GM19468 (cell line): ENCODE measurements around the gene C5orf24.
"Not testable (repeated sequence)": the region's sequence is repeated elsewhere in the genome, so short reads cannot be mapped to it uniquely, and the experiment has no call there.

Experiments used
- ATAC-seq: cut with Tn5 transposase; IDR thresholded peaks from one replicate; pipeline ENCODE4 v1.9.1; 2021; ENCODE audit warnings: mild to moderate bottlenecking, moderate library complexity, moderate number of reproducible peaks; ENCODE audit not compliant: unreplicated experiment; ENCODE audit errors: extremely low read depth

C5orf24 gene

DNA sequence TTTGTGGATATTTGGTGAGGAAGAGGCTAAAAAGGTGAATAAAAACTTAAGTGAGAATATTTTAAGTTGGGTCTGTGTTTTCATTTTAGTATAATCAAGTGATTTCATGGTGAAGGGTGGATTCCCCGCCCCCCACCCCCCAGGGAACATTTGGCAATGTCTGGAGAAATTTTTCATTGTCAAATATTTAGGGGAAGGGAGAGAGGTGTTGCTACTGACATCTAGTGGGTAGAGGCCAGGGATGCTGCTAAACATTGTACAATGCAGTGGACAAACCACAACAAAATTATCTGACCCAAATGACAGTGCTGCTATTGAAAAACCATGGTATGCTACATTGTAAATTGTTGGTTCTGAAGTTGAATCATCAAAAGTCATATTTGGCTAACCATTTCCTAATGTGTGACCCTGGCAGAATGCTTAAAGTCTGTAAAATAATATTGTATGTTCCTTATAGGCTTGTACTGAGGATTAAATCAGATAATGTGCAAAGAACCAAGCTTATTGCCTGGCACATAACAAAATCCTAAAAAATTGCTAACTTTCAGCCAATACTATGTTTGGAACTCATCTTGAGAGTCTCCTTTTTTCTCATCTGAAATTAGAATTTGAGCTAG is 5.6 kb downstream of the C5orf24 start:
- no peak for ATAC-seq

DNA sequence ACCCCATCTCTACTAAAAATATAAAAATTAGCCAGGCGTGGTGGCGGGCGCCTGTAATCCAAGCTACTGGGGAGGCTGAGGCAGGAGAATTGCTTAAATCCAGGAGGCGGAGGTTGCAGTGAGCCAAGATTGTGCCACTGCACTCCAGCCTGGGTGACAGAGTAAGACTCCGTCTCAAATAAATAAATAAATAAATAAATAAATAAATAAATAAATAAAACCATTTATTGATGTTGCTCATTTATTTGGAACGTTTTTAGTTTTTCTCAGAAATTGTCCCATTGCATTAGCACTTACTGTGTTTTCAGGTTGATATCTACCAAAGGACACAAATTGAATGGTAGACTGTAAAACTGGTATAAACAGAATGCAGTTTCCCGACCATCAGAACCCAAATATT is 10.7 kb downstream of the C5orf24 start:
- ATAC-seq: not testable (repeated sequence)

DNA sequence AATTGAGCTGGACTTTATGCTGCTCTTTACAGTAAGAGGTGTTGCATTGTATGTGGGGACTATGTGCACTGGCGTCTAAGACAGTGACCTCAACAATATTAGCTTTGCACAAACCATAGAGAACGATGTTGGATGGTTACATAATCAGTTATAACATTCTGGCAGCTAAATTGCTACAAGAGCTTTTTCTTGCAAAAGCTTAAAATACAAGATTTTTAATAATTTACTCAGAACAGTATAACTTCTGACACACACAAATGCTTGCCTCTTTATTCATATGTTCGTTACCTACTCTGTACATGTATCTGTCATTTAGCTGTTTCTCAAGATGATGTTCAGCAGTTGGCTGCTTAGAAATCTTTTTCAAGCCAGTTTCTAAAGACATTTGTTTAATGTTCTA is 11.6 kb downstream of the C5orf24 start:
- ATAC-seq: no peak

DNA sequence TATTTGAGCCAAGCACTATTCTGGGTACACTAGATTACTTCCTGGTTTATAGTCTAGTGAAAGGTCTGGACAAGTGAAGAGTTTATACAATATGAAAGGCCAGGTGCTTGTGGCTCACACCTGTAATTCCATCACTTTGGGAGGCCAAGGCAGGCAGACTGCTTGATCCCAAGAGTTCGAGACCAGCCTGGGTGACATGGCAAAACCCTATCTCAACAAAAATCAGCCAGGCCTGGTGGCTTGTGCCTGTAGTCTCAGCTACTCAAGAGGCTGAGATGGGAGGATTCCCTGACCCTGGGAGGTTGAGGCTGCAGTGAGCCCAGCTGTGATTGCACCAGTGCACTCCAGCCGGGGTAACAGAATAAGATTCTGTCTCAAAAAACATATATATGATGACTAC is 18.9 kb downstream of the C5orf24 start:
- no peak for ATAC-seq

DNA sequence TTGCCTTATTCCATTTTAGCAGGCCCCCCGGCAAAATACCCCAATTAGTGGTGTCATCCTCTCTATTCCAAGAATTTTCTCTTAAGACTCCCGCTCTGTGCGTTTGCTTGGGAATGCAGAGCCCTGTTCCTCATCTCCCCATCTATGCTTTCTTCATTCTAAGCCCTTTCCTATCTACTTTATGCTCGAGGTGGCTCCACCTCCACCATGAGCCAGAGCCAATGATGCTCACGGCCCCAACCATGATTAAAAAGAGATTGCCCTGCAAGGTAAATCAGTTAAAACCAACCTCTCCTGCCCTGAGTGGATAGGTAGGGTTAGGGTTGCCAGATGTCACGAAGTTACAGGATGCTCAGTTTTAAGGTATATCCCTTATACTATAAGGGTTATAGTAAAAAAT is 27.7 kb downstream of the C5orf24 start:
- ATAC-seq: no peak

DNA sequence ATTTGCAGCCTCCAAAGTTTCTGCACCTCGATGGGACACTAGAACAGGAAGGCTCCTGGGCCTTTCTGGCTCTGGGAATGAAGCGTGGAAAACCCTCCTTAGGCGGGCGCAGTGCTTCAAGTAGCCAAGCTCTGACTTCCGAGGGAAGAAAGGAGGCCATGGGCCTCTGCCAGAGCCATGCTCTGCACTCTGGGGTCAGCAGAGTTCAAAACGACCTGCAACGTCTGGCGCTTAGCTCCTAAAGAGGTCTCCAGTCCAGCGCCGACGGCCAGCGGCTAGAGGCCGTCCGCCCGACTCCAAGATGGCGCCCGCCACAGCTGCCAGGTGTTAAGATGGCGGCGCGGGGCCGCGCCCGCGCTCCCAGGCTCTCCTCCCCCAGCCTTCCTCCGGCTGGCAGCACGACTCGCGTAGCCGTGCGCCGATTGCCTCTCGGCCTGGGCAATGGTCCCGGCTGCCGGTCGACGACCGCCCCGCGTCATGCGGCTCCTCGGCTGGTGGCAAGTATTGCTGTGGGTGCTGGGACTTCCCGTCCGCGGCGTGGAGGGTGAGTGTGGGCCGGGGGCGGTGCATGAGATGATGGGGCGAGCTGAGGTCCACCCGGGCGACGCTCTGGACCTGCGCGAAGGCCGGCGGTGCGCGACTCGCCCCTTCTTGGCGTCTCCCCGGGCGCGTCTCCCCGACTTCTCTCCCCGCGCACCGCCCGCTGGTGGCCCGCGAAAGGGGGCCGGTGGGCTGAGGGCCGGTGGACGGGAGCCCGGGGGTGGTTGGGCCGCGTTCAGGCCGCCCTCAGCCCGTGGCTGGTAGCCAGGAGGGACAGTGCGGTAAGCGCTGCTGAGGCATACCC is 28.4 kb downstream of the C5orf24 start, which contains the start of gene TXNDC15:
TXNDC15 (plus strand) TSS at position 385 of the 844 bp plus-strand sequence; CDS start at position 442, 57 bp downstream.
- peak; percentile 65 for ATAC-seq

DNA sequence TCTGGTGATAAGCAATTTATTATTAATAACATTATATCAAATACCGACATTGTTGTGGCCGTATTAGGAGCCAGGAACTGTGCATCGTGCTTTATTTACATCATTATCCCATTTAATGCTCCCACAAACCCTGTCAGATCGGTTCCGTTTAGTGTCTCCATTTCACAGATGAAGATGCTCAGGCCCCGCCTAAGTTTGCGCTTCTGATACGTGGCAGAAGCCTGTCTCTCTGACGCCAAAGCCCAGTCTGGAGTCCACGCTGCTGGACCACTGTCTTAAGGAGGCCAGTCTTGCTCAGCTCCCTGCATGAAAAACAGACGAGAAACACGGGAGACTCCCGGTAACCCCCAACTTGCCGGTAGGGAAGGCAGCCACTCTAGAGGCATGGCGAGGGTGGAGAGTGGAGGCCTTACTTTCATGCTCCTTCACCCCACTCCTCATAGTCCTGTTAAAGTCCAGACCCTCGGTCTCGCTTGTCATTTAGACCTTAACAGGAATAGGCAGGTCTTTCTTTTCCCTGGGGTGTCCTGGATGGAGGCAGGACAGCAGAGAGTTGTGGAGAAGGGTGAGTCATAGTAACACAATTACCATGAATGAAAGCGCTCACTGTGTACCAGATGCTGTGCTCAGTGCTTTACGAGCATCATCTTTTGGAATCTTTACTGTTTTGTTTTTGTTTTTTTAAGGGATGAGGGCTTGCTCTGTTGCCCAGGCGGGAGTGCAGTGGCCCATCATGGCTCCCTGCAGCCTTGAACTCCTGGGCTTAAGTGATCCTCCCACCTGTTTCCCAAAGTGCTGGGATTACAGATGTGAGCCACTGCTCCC is 29.3 kb downstream of the C5orf24 start:
- ATAC-seq: no peak

DNA sequence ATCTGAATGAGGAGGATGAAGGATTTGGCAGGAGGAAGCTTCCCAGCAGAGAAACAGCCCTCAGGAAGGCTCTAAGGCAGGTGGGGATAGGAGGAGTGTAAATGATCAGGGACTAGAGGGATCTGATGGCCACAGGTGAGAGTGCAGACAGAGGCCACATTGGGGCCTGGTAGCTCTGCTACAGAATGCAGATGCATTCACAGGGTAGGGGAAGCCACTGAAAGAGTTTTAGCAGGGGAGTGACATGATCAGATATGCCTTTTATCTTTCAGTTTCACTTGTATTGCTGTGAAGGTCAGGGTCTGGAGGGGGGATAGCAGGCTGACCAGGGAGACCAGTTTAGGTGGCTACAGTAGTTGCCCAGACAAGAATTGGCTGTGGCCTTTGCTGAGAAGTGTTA is 31.4 kb downstream of the C5orf24 start:
- ATAC-seq: no peak

DNA sequence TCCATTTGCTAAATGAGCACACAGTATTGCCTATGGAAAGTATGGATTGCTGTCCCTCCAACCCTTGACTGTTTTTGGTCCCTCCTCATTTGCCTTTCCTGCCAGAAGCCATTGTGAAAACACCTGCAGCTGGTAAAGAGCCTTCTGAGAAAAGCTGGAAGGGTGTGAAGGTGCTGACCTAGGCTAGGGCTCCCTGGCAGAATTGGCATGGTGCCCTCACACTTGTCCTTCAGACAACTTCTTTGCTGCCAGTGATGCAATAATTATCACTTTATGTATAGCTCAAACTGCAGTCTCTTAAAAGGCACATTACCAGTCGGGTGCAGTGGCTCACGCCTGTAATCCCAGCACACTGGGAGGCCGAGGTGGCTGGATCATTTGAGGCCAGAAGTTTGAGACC is 32.6 kb downstream of the C5orf24 start:
- no peak for ATAC-seq

DNA sequence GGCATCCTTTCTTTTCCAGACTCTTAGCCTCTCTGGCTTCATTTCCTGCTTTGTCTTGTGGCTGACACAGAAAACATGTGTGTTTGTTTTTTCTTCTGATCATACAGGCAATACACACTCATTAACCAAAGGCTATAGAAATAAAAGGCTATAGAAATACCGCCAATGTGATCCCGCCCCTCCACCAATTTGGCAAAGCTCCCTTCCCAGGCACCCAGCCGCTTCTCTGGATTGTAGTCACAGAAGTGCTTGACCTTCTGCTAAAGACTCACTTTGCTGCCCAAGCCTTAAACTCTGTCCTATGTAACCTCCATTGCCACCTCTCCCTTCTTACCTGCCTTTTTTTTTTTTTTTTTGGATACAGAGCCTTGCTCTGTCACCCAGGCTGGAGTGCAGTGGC is 33.7 kb downstream of the C5orf24 start:
- no peak for ATAC-seq

DNA sequence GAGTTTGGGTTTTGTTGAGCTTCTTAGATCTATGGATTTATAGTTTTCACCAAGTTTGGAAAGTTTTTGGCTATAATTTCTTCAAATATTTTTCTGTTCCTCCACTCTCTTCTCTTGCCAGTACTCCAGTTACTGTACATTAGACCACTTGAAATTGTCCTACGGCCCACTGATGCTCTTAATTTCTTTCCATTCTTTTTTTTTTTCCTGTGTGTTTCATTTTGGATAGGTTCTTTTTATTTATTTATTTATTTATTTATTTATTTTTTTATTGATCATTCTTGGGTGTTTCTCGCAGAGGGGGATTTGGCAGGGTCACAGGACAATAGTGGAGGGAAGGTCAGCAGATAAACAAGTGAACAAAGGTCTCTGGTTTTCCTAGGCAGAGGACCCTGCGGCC is 35.2 kb downstream of the C5orf24 start:
- not testable (repeated sequence) for ATAC-seq

DNA sequence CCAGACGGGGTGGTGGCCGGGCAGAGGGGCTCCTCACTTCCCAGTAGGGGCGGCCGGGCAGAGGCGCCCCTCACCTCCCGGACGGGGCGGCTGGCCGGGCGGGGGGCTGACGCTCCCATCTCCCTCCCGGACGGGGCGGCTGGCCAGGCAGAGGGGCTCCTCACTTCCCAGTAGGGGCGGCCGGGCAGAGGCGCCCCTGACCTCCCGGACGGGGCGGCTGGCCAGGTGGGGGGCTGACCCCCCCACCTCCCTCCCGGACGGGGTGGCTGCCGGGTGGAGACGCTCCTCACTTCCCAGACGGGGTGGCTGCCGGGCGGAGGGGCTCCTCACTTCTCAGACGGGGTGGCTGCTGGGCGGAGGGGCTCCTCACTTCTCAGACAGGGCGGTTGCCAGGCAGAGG is 35.9 kb downstream of the C5orf24 start:
- ATAC-seq: not testable (repeated sequence)

DNA sequence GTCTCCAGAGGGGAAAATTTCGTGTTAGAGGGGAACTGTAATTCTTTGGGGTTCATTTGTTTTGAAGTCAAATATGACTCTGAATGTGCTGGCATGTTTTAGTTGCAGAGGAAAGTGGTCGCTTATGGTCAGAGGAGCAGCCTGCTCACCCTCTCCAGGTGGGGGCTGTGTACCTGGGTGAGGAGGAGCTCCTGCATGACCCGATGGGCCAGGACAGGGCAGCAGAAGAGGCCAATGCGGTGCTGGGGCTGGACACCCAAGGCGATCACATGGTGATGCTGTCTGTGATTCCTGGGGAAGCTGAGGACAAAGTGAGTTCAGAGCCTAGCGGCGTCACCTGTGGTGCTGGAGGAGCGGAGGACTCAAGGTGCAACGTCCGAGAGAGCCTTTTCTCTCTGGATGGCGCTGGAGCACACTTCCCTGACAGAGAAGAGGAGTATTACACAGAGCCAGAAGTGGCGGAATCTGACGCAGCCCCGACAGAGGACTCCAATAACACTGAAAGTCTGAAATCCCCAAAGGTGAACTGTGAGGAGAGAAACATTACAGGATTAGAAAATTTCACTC is 41.9 kb downstream of the C5orf24 start:
- ATAC-seq: no peak

DNA sequence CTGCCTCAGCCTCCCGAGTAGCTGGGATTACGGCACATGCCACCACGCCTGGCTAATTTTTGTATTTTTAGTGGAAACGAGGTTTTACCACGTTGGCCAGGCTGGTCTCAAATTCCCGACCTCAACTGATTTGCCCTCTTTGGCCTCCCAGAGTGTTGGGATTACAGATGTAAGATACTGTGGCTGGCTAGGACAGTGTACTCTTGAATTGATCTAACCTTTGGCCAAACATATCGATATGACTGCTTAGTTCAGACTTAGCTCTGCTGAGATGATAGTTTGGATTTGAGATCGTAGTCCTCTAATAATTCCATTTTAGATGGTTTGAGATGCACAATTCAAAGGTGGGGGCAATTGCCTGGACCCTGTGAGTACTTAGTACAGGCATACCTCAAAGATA is 43.6 kb downstream of the C5orf24 start:
- ATAC-seq: no peak

DNA sequence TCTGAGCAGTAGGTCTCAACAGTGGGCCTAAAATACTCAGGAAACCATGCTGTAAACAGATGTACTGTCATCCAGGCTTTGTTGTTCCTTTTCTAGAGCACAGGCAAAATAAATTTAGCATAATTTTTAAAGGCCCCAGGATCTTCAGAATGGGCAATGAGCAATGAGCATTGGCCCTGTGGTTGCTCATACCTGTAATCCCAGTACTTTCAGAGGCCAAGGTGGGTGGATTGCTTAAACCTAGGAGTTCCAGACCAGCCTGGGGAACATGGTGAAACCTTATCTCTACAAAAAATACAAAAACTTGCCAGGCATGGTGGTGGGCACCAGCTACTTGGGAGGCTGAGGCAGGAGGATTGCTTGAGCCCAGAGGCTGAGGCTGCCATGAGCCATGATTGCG is 45.7 kb downstream of the C5orf24 start:
- no peak for ATAC-seq

DNA sequence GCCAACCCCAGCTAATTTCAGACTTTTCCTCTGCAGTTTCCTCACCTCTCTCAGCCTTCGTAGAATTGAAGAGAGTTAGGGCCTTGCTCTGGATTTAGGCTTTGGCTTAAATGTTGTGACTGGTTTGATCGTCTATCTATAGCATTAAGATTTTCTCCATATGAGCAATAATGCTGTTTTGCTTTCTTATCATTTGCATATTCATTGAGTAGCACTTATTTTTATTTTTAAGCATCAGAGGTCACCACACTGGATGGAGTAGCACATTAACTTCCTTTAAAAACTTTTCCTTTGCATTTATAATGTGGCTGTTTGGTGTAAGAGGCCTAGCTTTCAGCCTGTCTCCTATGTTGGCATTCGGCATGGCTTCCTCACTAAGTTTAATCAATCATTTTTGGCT is 46.5 kb downstream of the C5orf24 start:
- ATAC-seq: no peak

DNA sequence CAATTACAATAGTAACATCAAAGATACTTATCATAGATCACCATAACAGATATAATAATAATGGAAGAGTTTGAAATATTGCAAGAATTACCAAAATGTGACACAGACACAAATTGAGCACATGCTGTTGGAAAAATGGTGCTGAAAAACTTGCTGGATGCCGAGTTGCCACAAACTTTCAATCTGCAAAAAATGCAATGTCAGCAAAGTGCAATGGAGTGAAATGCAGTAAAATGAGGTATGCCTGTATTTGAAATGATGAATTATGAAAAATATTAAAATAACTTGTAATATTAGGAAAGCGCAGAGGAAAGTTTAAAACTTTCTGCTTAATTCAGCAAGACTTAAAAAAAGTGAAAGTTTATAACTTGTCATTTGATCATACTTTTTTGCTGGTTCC is 47.2 kb downstream of the C5orf24 start:
- ATAC-seq: no peak

DNA sequence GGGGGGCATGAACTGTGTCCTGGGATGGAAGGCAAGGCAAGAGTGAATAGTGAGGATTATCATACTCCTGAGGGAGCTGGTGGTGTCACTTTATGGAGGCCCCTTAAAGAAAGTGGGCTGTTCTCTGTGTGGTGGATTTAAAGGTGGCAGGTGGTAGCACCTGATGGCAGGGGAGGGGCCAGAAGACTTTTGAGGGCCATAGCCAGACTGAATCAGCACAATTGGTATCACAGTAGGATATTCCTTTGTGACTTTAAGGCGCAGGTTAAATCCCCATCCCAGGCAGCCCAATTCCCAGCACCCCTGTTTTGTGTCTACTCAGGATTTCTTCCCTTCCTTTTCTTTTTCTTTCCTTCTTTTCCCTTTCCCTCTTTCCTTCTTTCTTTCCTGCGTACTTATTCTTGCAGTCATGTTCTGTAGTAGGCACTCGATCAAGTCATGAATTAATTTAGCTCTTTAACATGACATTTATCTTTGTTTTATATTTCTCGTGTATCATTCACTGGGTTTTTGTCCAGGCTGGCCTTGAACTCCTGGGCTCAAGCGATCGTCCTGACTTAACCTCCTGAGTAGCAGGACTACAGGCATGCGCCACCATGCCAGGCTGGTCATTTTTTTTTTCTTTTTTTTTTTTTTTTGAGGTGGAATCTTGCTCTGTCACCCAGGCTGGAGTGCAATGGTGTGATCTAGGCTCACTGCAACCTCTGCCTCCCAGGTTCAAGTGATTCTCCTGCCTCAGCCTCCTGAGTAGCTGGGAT is 48.2 kb downstream of the C5orf24 start:
- no peak for ATAC-seq

DNA sequence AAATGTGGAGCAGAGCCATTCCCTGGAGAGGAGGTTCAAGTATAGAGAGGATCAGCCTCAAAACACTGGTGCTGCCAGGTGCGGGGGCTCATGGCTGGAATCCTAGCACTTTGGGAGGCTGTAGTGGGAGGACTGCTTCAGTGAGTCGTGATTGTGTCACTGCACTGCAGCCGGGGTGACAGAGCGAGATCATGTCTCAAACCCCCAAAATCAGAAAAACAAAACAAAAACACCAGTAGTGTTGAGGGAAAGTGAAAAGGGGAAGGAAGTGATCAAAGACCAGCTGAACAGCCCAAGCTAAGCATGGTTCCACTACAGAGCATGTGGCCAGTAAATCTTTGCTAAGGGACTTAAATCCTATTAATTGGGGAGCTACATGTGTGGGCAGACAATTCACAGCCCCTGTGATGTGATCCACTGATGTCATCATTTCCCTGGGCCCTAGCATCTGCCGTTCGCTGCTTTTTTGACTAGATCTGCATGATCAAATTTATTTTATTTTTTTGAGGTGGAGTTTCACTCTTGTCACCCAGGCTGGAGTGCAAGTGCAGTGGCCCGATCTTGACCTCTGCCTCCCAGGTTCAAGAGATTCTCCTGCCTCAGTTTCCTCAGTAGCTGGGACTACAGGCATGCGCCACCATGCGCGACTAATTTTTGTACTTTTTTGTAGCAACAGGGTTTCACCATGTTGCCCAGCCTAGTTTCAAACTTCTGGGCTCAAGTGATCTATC is 56.5 kb downstream of the C5orf24 start:
- ATAC-seq: no peak
